Epithelial cell of proximal tubule (primary cell): Measurements from ENCODE around the gene UGCG. TPM values are rescaled to one million over a fixed set of nuclear protein-coding genes. Genes with fewer than 3 reads are reported as not detected.
"Not testable (repeated sequence)": the region's sequence is repeated elsewhere in the genome, so short reads cannot be mapped to it uniquely, and the experiment has no call there.

Experiments
- DNase-seq: peaks from one replicate; pipeline ENCODE4 v3.0.0-alpha.2; 2011; ENCODE audit warnings: low read depth
- H3K4me3 ChIP-seq: 2 replicates; pipeline ENCODE4 v1.5.1; 2011; ENCODE audit warnings: low read depth, mild to moderate bottlenecking, low read length
- CTCF ChIP-seq: conservative IDR thresholded peaks from 2 replicates; pipeline ENCODE4 v1.5.1; 2012; ENCODE audit warnings: low read depth, mild to moderate bottlenecking, low read length
- total RNA-seq: library from RNA; depleted of rRNA; stranded (reverse); fragments of >200 nt; gene quantifications from 2 replicates; pipeline ENCODE4 v1.2.3, GENCODE V29; 2015

UGCG gene
- total RNA-seq, 1 donor from 2014 or later = 288 TPM

- DNase-seq = no peak
- H3K4me3 ChIP-seq = no peak overlapping the region
- TF ChIP-seq CTCF = no peak
Observed at GRCh38 chr9:111890334-111890733, 6.3 kb upstream of the UGCG start.

GRCh38 chr9:111890867-111891266 lies 5.7 kb upstream of the UGCG start:
- not testable (repeated sequence) for H3K4me3 ChIP-seq, DNase-seq

- H3K4me3 ChIP-seq = no peak overlapping the region
- no peak for DNase-seq
- no peak for TF ChIP-seq CTCF
Observed at GRCh38 chr9:111891910-111892499, 4.6 kb upstream of the UGCG start.

GRCh38 chr9:111896942-111897600 lies 457 bp downstream of the UGCG start:
- DNase-seq = no peak
- TF ChIP-seq CTCF = no peak
- H3K4me3 ChIP-seq = peak overlapping the region; percentile 82

- no peak for TF ChIP-seq CTCF
- DNase-seq = no peak
- H3K4me3 ChIP-seq = peak overlapping the region; percentile 82
Observed at GRCh38 chr9:111897601-111898137, 1.1 kb downstream of the UGCG start.

GRCh38 chr9:111898331-111899096 lies 1.9 kb downstream of the UGCG start:
- DNase-seq = no peak
- peak overlapping the region; percentile 82 for H3K4me3 ChIP-seq
- TF ChIP-seq CTCF = no peak

- TF ChIP-seq CTCF = no peak
- no peak for DNase-seq
- peak overlapping the region; percentile 82 for H3K4me3 ChIP-seq
Observed at GRCh38 chr9:111900151-111900857, 3.7 kb downstream of the UGCG start.
